WTC11 (cell line): ENCODE results near the gene ZNF668.

ENCODE experiments used
- PRRX2 ChIP-seq: fragments of 250-450 bp; sonication (Bioruptor Pico); IDR thresholded peaks from 2 replicates; pipeline ENCODE4 v1.8.0; 2021; ENCODE audit warnings: mild to moderate bottlenecking
- ZNF121 ChIP-seq: sonication (generic); formaldehyde crosslinking; IDR thresholded peaks from 2 replicates; pipeline ENCODE4 v1.8.0; 2023; ENCODE audit warnings: missing genetic modification reagents
- ZNF317 ChIP-seq: sonication (generic); formaldehyde crosslinking; IDR thresholded peaks from 2 replicates; pipeline ENCODE4 v1.8.1; 2023; ENCODE audit warnings: low read depth, mild to moderate bottlenecking, moderate library complexity, missing genetic modification reagents, borderline replicate concordance
- TF ChIP-seq, protein P1 (sequence below): fragments of 200-600 bp; IDR thresholded peaks from 2 replicates; pipeline ENCODE4 v1.8.0; 2022; ENCODE audit warnings: antibody characterized with exemption
- TF ChIP-seq, protein P2 (sequence below): sonication (generic); formaldehyde crosslinking; IDR thresholded peaks from 2 replicates; pipeline ENCODE4 v1.8.1; 2022; ENCODE audit warnings: low read depth, missing genetic modification reagents, borderline replicate concordance
- TF ChIP-seq, protein P3 (sequence below): sonication (generic); formaldehyde crosslinking; conservative IDR thresholded peaks from 2 replicates; pipeline ENCODE4 v1.8.1; 2022; ENCODE audit warnings: mild to moderate bottlenecking, missing genetic modification reagents

DNA sequence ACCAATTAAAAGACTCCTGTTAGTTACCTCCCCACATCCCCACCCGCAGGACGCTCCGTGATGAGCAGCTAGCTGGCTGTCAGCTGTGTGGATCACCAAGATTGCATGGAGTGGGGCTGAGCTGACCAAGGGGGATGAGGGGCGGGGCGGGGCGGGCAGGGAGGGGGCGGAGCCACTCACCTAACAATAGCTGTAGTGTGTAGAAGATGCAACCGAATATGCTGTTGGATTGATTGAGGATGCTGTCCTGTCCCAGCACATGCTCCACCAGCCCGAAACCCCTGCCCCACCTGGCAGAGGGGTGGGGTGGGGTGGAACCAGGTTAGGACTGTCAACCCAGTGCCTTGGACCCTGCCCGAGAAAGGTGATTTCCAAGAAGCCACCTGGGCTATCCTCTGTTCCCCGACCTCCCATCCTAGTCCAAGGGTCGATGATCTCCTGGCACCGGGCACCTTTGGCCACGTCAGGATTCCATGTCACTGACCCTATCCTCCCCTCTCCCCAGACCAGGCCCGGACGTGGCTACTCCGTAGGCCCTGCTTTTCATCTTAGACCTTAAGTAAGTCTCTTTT is 19.2 kb upstream of the ZNF668 start:
- TF ChIP-seq, protein P1, sequence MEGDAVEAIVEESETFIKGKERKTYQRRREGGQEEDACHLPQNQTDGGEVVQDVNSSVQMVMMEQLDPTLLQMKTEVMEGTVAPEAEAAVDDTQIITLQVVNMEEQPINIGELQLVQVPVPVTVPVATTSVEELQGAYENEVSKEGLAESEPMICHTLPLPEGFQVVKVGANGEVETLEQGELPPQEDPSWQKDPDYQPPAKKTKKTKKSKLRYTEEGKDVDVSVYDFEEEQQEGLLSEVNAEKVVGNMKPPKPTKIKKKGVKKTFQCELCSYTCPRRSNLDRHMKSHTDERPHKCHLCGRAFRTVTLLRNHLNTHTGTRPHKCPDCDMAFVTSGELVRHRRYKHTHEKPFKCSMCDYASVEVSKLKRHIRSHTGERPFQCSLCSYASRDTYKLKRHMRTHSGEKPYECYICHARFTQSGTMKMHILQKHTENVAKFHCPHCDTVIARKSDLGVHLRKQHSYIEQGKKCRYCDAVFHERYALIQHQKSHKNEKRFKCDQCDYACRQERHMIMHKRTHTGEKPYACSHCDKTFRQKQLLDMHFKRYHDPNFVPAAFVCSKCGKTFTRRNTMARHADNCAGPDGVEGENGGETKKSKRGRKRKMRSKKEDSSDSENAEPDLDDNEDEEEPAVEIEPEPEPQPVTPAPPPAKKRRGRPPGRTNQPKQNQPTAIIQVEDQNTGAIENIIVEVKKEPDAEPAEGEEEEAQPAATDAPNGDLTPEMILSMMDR = no peak
- TF ChIP-seq, protein P2, sequence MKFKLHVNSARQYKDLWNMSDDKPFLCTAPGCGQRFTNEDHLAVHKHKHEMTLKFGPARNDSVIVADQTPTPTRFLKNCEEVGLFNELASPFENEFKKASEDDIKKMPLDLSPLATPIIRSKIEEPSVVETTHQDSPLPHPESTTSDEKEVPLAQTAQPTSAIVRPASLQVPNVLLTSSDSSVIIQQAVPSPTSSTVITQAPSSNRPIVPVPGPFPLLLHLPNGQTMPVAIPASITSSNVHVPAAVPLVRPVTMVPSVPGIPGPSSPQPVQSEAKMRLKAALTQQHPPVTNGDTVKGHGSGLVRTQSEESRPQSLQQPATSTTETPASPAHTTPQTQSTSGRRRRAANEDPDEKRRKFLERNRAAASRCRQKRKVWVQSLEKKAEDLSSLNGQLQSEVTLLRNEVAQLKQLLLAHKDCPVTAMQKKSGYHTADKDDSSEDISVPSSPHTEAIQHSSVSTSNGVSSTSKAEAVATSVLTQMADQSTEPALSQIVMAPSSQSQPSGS (CRISPR knock-in tag) = no peak
- no peak for TF ChIP-seq PRRX2 (CRISPR knock-in tag)
- TF ChIP-seq ZNF317 (CRISPR knock-in tag) = no peak
- TF ChIP-seq, protein P3, sequence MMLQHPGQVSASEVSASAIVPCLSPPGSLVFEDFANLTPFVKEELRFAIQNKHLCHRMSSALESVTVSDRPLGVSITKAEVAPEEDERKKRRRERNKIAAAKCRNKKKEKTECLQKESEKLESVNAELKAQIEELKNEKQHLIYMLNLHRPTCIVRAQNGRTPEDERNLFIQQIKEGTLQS (CRISPR knock-in tag) = no peak
- TF ChIP-seq ZNF121 (CRISPR knock-in tag) = no peak
